H9 (cell line): ENCODE data around the gene ASTN2. TPM values are rescaled to one million over a fixed set of nuclear protein-coding genes. Genes with fewer than 3 reads are reported as not detected.

Experiments
- DNase-seq: peaks from one replicate; pipeline ENCODE4 v3.0.0-alpha.2; 2017
- H2AFZ ChIP-seq: one replicate; pipeline ENCODE4 v1.6.1; 2013; ENCODE audit warnings: mild to moderate bottlenecking, low read length, control low read depth, moderate library complexity
- H2AK5ac ChIP-seq: 2 replicates; pipeline ENCODE4 v1.6.1; 2013; ENCODE audit warnings: low read length, control low read depth, mixed read lengths; ENCODE audit not compliant: insufficient read length
- H2BK120ac ChIP-seq: one replicate; pipeline ENCODE4 v1.6.1; 2013; ENCODE audit warnings: low read depth, mild to moderate bottlenecking, low read length, control low read depth, inconsistent platforms; ENCODE audit not compliant: poor library complexity, severe bottlenecking
- H2BK12ac ChIP-seq: 2 replicates; pipeline ENCODE4 v1.6.1; 2013; ENCODE audit warnings: low read length, control low read depth, mixed read lengths, low read depth; ENCODE audit not compliant: insufficient read length
- H2BK15ac ChIP-seq: 2 replicates; pipeline ENCODE4 v1.6.1; 2013; ENCODE audit warnings: low read depth, low read length, control low read depth
- H2BK20ac ChIP-seq: one replicate; pipeline ENCODE4 v1.6.1; 2013; ENCODE audit warnings: low read depth, mild to moderate bottlenecking, low read length, control low read depth, inconsistent platforms; ENCODE audit not compliant: poor library complexity, severe bottlenecking
- H2BK5ac ChIP-seq: 2 replicates; pipeline ENCODE4 v1.6.1; 2013; ENCODE audit warnings: low read length, control low read depth, mixed read lengths; ENCODE audit not compliant: insufficient read length
- H3K14ac ChIP-seq: 2 replicates; pipeline ENCODE4 v1.6.1; 2013; ENCODE audit warnings: low read length, control low read depth; ENCODE audit not compliant: insufficient read depth
- H3K18ac ChIP-seq: 2 replicates; pipeline ENCODE4 v1.6.1; 2013; ENCODE audit warnings: low read depth, mild to moderate bottlenecking, mixed read lengths, low read length, control low read depth; ENCODE audit not compliant: insufficient read length
- H3K23ac ChIP-seq: 2 replicates; pipeline ENCODE4 v1.6.1; 2013; ENCODE audit warnings: low read length, control low read depth, mixed read lengths, low read depth; ENCODE audit not compliant: insufficient read length
- H3K23me2 ChIP-seq: 2 replicates; pipeline ENCODE4 v1.6.1; 2013; ENCODE audit warnings: low read depth, mild to moderate bottlenecking, mixed read lengths, low read length, control low read depth; ENCODE audit not compliant: insufficient read length, poor library complexity, severe bottlenecking
- H3K27ac ChIP-seq: 2 replicates; pipeline ENCODE4 v1.5.1; 2013; ENCODE audit warnings: low read length, control low read depth, mixed read lengths, low read depth; ENCODE audit not compliant: insufficient read length
- H3K27me3 ChIP-seq: 2 replicates; pipeline ENCODE4 v1.6.1; 2013; ENCODE audit warnings: low read length, control low read depth, inconsistent platforms; ENCODE audit not compliant: insufficient read depth
- H3K4ac ChIP-seq: 2 replicates; pipeline ENCODE4 v1.6.1; 2013; ENCODE audit warnings: low read depth, mild to moderate bottlenecking, control low read depth, inconsistent platforms, low read length, moderate library complexity
- H3K4me1 ChIP-seq: 2 replicates; pipeline ENCODE4 v1.6.1; 2013; ENCODE audit warnings: low read length, control low read depth, inconsistent platforms; ENCODE audit not compliant: insufficient read depth
- H3K4me2 ChIP-seq: 2 replicates; pipeline ENCODE4 v1.6.1; 2013; ENCODE audit warnings: low read length, control low read depth, mixed read lengths; ENCODE audit not compliant: insufficient read length, insufficient read depth
- H3K56ac ChIP-seq: 2 replicates; pipeline ENCODE4 v1.6.1; 2013; ENCODE audit warnings: low read depth, mild to moderate bottlenecking, mixed read lengths, low read length, control low read depth; ENCODE audit not compliant: insufficient read length
- H3K79me1 ChIP-seq: 2 replicates; pipeline ENCODE4 v1.6.1; 2013; ENCODE audit warnings: low read depth, mild to moderate bottlenecking, moderate library complexity, low read length, control low read depth, inconsistent platforms; ENCODE audit not compliant: insufficient read depth, poor library complexity, severe bottlenecking
- H3K79me2 ChIP-seq: 2 replicates; pipeline ENCODE4 v1.6.1; 2013; ENCODE audit warnings: low read length, control low read depth, inconsistent platforms; ENCODE audit not compliant: insufficient read depth
- H3K9ac ChIP-seq: 2 replicates; pipeline ENCODE4 v1.6.1; 2013; ENCODE audit warnings: low read length, control low read depth, mixed read lengths; ENCODE audit not compliant: insufficient read length; ENCODE audit errors: extremely low read depth
- H3K9me3 ChIP-seq: one replicate; pipeline ENCODE4 v1.6.1; 2013; ENCODE audit warnings: low read depth, low read length, inconsistent platforms; ENCODE audit not compliant: control insufficient read depth
- H3T11ph ChIP-seq: one replicate; pipeline ENCODE4 v1.6.1; 2013; ENCODE audit warnings: mild to moderate bottlenecking, low read length, control low read depth, inconsistent platforms
- H4K20me1 ChIP-seq: one replicate; pipeline ENCODE4 v1.6.1; 2013; ENCODE audit not compliant: control insufficient read depth, insufficient read length, insufficient read depth
- H4K5ac ChIP-seq: 2 replicates; pipeline ENCODE4 v1.6.1; 2013; ENCODE audit warnings: low read depth, mild to moderate bottlenecking, mixed read lengths, low read length, control low read depth; ENCODE audit not compliant: insufficient read length
- H4K8ac ChIP-seq: replicated peaks from 2 replicates; pipeline ENCODE4 v1.6.1; 2013; ENCODE audit warnings: low read length, control low read depth, mixed read lengths, low read depth; ENCODE audit not compliant: insufficient read length
- H4K91ac ChIP-seq: 2 replicates; pipeline ENCODE4 v1.6.1; 2013; ENCODE audit warnings: low read depth, mild to moderate bottlenecking, moderate library complexity, mixed read lengths, low read length, control low read depth; ENCODE audit not compliant: insufficient read length
- H3K27ac Mint-ChIP-seq, 3 experiments: 2 replicates in 2 of 3; 3 replicates in 1 of 3; pipeline ENCODE4 v1.8.0; 2020 to 2021; ENCODE audit warnings: mixed read lengths in 3 of 3, mild to moderate bottlenecking in 1 of 3, moderate library complexity in 1 of 3
- H3K27me3 Mint-ChIP-seq: 2 replicates; pipeline ENCODE4 v1.8.0; 2021; ENCODE audit warnings: low read depth, mild to moderate bottlenecking, moderate library complexity, mixed read lengths
- H3K36me3 Mint-ChIP-seq, 3 experiments: 2 replicates in 2 of 3; 3 replicates in 1 of 3; pipeline ENCODE4 v1.8.0; 2020 to 2021; ENCODE audit warnings: low read depth in 3 of 3, mixed read lengths in 3 of 3; ENCODE audit not compliant: insufficient read depth in 1 of 3
- H3K4me1 Mint-ChIP-seq, 2 experiments: 2 replicates each; pipeline ENCODE4 v1.8.0; 2020; ENCODE audit warnings: mixed read lengths in 2 of 2
- H3K4me3 Mint-ChIP-seq, 2 experiments: 2 replicates in 1 of 2; 3 replicates in 1 of 2; pipeline ENCODE4 v1.8.0; 2020 to 2021; ENCODE audit warnings: mild to moderate bottlenecking in 2 of 2, mixed read lengths in 2 of 2, moderate library complexity in 1 of 2
- H3K9me3 Mint-ChIP-seq, 2 experiments: 2 replicates in 1 of 2; 3 replicates in 1 of 2; pipeline ENCODE4 v1.8.0; 2020; ENCODE audit warnings: mild to moderate bottlenecking in 2 of 2, mixed read lengths in 2 of 2, moderate library complexity in 1 of 2
- CTCF ChIP-seq: fragments of 200-600 bp; sonication (generic); conservative IDR thresholded peaks from 3 replicates; pipeline ENCODE4 v1.8.0; 2021; ENCODE audit warnings: antibody characterized with exemption, mild to moderate bottlenecking
- WGBS: extraction: QIAGEN DNeasy Blood & Tissue Kit; methylation state at CpG from one replicate; pipeline ENCODE4 v1.1.7; 2013; ENCODE audit warnings: missing lambda C conversion rate, low lambda C conversion rate, mixed read lengths; ENCODE audit not compliant: insufficient read length; ENCODE audit errors: extremely low coverage; 5-methylcytosine and 5-hydroxymethylcytosine counted together
- total RNA-seq: library from RNA; stranded (reverse); gene quantifications from 2 replicates; pipeline ENCODE4 v1.2.1, GENCODE V29; 2021

The ASTN2 gene
- total RNA-seq, 1 experiment from 2014 or later, result 9.7 TPM

GRCh38 chr9:117180896-117181445 is 233.9 kb downstream of the ASTN2 start:
- H2BK12ac ChIP-seq, result no peak overlapping the region
- no peaks in the 10 kb centered on the region for H3K27me3 ChIP-seq
- no peak overlapping the region for H2BK15ac ChIP-seq
- no peaks in the 10 kb centered on the region for H3K79me1 ChIP-seq
- Mint-ChIP-seq H3K27me3 (no peaks in the 10 kb centered on the region), H3K36me3 (peaks cover 5 to 12% (median 6%) of the 10 kb centered on the region in 3 experiments), H3K4me1 (peaks cover 3 to 7% of the 10 kb centered on the region in 2 experiments; a peak in 3 of 4 replicates), H3K27ac (no peak overlapping the region), H3K4me3 (no peak overlapping the region), H3K9me3 (peaks cover 6 to 11% of the 10 kb centered on the region in 2 experiments)
- no peaks in the 10 kb centered on the region for H3K23me2 ChIP-seq
- no CpG with 5 or more reads among the region's 2 CpGs for WGBS
- no peak overlapping the region for H2AK5ac ChIP-seq
- H4K20me1 ChIP-seq, result no peaks in the 10 kb centered on the region
- H2BK20ac ChIP-seq, result no peak overlapping the region
- H2BK5ac ChIP-seq, result no peak overlapping the region
- no peak overlapping the region for H4K8ac ChIP-seq
- H3T11ph ChIP-seq, result no peak overlapping the region
- H4K5ac ChIP-seq, result no peak overlapping the region
- no peak overlapping the region for H3K27ac ChIP-seq
- H3K4me1 ChIP-seq, result no peaks in the 10 kb centered on the region
- no peak overlapping the region for H3K4ac ChIP-seq
- H3K4me2 ChIP-seq, result no peak overlapping the region
- H3K56ac ChIP-seq, result no peak overlapping the region
- H2BK120ac ChIP-seq, result no peak overlapping the region
- no peak for TF ChIP-seq CTCF
- H3K18ac ChIP-seq, result no peak overlapping the region
- H3K9ac ChIP-seq, result no peak overlapping the region
- H3K79me2 ChIP-seq, result no peaks in the 10 kb centered on the region
- H4K91ac ChIP-seq, result no peak overlapping the region
- no peaks in the 10 kb centered on the region for H3K9me3 ChIP-seq
- H3K14ac ChIP-seq, result no peak overlapping the region
- no peak overlapping the region for H2AFZ ChIP-seq
- no peak overlapping the region for H3K23ac ChIP-seq
- no peak for DNase-seq
